ENCODE data around the gene UMODL1. TPM values are rescaled to one million over a fixed set of nuclear protein-coding genes. Genes with fewer than 3 reads are reported as not detected.

The UMODL1 gene
- total RNA-seq, 2 experiments from 2014 or later = not detected

DNA sequence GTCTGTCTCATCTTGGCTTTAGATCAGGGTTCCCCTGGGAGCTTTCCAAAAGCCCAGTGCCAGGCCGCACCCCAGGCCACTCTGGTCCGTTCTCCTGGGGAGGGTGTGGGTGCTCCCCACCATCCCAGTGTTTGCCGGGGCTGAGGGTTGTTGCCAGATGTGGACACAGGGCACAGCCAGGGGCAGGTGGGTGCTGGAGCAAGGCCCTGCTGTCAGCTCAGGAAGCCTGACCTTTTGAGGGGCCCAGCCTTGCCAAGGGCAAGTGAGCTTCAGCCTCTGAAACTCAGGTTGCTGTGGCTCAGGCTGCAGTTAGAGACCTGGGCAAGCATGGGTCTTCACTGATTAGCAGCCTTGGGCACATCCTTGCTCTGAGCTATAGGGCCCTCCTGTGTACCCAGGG is 38.1 kb upstream of the UMODL1 start:
- intact Hi-C loops (cut with micrococcal nuclease) = no loop called here
- ATAC-seq (no peak), DNase-seq (no peak)
- Mint-ChIP-seq H3K27me3 (no peaks in the 10 kb centered on the region), H3K4me1 (ENCODE audit: low read depth) (no peaks in the 10 kb centered on the region), H3K9me3 (no peaks in the 10 kb centered on the region), H3K4me3 (no peak overlapping the region), H3K27ac (no peak overlapping the region), H3K36me3 (ENCODE audit: low read depth) (no peaks in the 10 kb centered on the region)
- TF ChIP-seq CTCF (IDR thresholded peaks at IDR 0.05) = no peak
- ChIA-PET CTCF (interaction anchor here (1.2 kb wide), 1 partner anchor 84 kb away, joined by 4 read pairs; no protein-coding TSS in a partner anchor), POLR2A (interaction anchor here (1.2 to 1.3 kb wide), 2 partner anchors 13 to 16 kb away, joined by 3 to 4 read pairs; no protein-coding TSS in a partner anchor)

DNA sequence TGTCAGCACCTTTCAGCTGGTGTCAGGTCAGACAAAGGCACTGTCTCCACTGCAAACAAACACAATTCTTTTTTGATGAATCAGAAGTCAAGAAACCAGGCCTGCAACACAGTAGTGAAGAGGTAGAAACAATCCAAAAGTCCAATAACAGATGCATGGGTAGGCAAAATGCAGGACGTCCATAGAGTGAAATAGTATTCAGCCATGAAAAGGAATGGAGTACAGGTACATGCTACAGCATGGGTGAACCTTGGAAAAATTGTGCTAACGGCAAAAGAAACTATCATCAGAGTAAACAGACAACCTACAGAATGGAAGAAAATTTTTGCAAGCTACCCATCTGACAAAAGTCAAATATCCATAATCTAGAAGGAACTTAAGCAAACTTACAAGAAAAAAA is 34.8 kb upstream of the UMODL1 start:
- Mint-ChIP-seq H3K27ac (no peak overlapping the region), H3K9me3 (no peaks in the 10 kb centered on the region), H3K4me1 (ENCODE audit: low read depth) (no peaks in the 10 kb centered on the region), H3K27me3 (no peaks in the 10 kb centered on the region), H3K4me3 (no peak overlapping the region), H3K36me3 (ENCODE audit: low read depth) (no peaks in the 10 kb centered on the region)
- DNase-seq = no peak
- ChIA-PET CTCF (interaction anchor here (1.2 kb wide), 1 partner anchor 220 kb away, joined by 3 read pairs; no protein-coding TSS in a partner anchor), POLR2A (interaction anchor here (0.7 kb wide), 1 partner anchor 84 kb away, joined by 4 read pairs; no protein-coding TSS in a partner anchor)
- intact Hi-C loops (cut with micrococcal nuclease) = no loop called here
- TF ChIP-seq CTCF (IDR thresholded peaks at IDR 0.05) = no peak
- no peak for ATAC-seq

GRCh38 chr21:42037516-42037915 is 33.6 kb upstream of the UMODL1 start:
- ATAC-seq (no peak), DNase-seq (no peak)
- Mint-ChIP-seq H3K27ac (no peak overlapping the region), H3K4me1 (ENCODE audit: low read depth) (no peaks in the 10 kb centered on the region), H3K4me3 (no peak overlapping the region), H3K9me3 (no peaks in the 10 kb centered on the region), H3K36me3 (ENCODE audit: low read depth) (no peaks in the 10 kb centered on the region), H3K27me3 (no peaks in the 10 kb centered on the region)
- POLR2A ChIA-PET = no interaction called here
- intact Hi-C loops (cut with micrococcal nuclease) = no loop called here
- no peak for TF ChIP-seq CTCF (IDR thresholded peaks at IDR 0.05)
- CTCF ChIA-PET = interaction anchor here (1.1 kb wide), 1 partner anchor 71 kb away, joined by 3 read pairs; no protein-coding TSS in a partner anchor

DNA sequence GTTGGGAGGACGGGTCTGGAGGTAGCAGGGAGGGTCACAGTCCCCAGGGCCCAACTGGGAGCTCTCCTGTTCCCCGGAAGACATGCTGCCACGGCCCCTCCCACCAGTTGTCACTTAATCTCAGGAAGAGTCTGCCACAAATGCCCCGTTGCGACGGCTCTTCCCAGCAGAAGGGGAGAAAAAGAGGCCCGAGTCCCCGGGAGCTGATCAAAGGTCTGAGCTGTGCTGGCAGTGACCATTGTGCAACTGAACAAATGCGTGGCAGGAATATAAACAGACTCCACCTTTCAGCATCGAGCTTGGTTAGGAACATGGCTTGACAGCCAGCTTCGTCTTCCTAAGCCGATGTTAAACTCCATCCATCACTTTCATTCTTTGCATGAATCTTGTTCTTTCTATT is 33.2 kb upstream of the UMODL1 start:
- no peaks in the 10 kb centered on the region for H3K27me3 Mint-ChIP-seq
- intact Hi-C loops (cut with micrococcal nuclease) = no loop called here
- ChIA-PET POLR2A (no interaction called here), CTCF (interaction anchor here (1.1 kb wide), 1 partner anchor 70 kb away, joined by 3 read pairs; no protein-coding TSS in a partner anchor)
- H3K27ac Mint-ChIP-seq = no peak overlapping the region
- TF ChIP-seq CTCF (IDR thresholded peaks at IDR 0.05) = no peak
- no peaks in the 10 kb centered on the region for H3K36me3 Mint-ChIP-seq (ENCODE audit: low read depth)
- ATAC-seq (no peak), DNase-seq (no peak)
- no peaks in the 10 kb centered on the region for H3K4me1 Mint-ChIP-seq (ENCODE audit: low read depth)
- H3K4me3 Mint-ChIP-seq = no peak overlapping the region
- H3K9me3 Mint-ChIP-seq = no peaks in the 10 kb centered on the region

DNA sequence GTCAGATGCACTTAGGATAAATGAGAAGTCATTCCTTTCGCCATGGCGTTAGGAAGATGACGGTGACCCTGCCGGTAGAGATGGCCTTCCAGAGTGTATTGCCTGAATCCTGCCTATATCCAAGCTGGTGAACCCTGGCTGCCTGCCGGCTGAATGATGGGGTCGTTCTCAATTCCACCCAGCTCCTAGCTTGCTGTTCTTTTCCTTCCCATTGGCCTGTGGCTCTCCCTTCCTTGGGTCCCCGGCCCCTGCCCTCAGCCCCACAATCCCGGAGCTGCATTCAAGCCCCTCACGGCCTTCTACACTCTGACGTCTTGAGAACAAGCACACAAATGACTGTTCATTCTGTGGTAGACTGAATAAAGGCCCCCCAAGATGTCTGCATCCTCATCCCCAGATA is 32.7 kb upstream of the UMODL1 start:
- DNase-seq = no peak
- Mint-ChIP-seq H3K4me3 (no peak overlapping the region), H3K27ac (no peak overlapping the region), H3K27me3 (no peaks in the 10 kb centered on the region), H3K36me3 (ENCODE audit: low read depth) (no peaks in the 10 kb centered on the region), H3K9me3 (no peaks in the 10 kb centered on the region), H3K4me1 (ENCODE audit: low read depth) (no peaks in the 10 kb centered on the region)
- intact Hi-C loops (cut with micrococcal nuclease) = no loop called here
- ChIA-PET POLR2A (no interaction called here), CTCF (no interaction called here)
- ATAC-seq = no peak
- no peak for TF ChIP-seq CTCF (IDR thresholded peaks at IDR 0.05)

Measured in activated CD8-positive, alpha-beta T cell treated with anti-CD3 and anti-CD28 coated beads for 36 hours (primary cell).